Endothelial cell of umbilical vein (primary cell): Measurements from ENCODE around the gene SNAI3.

Source experiments
- CTCF ChIP-seq, 2 donors: IDR thresholded peaks; 1 replicate in 1 of 2; 2 replicates in 1 of 2; pipeline ENCODE4 v1.5.1; 2011; ENCODE audit warnings: low read length in 2 of 2, mild to moderate bottlenecking in 2 of 2, moderate library complexity in 2 of 2, control low read depth in 1 of 2, inconsistent platforms in 1 of 2, low read depth in 1 of 2; ENCODE audit not compliant: insufficient read depth in 1 of 2; ENCODE audit errors: extremely low read depth in 1 of 2
- EZH2 ChIP-seq: IDR thresholded peaks from 2 replicates; pipeline ENCODE4 v1.6.1; 2012; ENCODE audit warnings: borderline replicate concordance, low read depth, mild to moderate bottlenecking, moderate library complexity, low read length, inconsistent platforms; ENCODE audit not compliant: severe bottlenecking
- FOS ChIP-seq: IDR thresholded peaks from 2 replicates; pipeline ENCODE4 v1.6.1; 2011; ENCODE audit warnings: mild to moderate bottlenecking, low read length, moderate library complexity, borderline replicate concordance; ENCODE audit not compliant: insufficient read depth
- GATA2 ChIP-seq: IDR thresholded peaks from 2 replicates; pipeline ENCODE4 v1.7.0; 2011; ENCODE audit warnings: low read depth, mild to moderate bottlenecking, moderate library complexity, mixed read lengths, low read length; ENCODE audit not compliant: insufficient read length, insufficient read depth
- JUN ChIP-seq: IDR thresholded peaks from 2 replicates; pipeline ENCODE4 v1.6.1; 2011; ENCODE audit warnings: borderline replicate concordance, low read depth; ENCODE audit not compliant: insufficient read length, insufficient read depth
- MYC ChIP-seq: IDR thresholded peaks from one replicate; pipeline ENCODE4 v1.6.1; 2011; ENCODE audit warnings: mild to moderate bottlenecking, low read depth, low read length
- POLR2A ChIP-seq: IDR thresholded peaks from 2 replicates; pipeline ENCODE4 v1.6.1; 2012; ENCODE audit warnings: low read depth, mild to moderate bottlenecking, control low read depth, low read length
- POLR2AphosphoS5 ChIP-seq: IDR thresholded peaks from 2 replicates; pipeline ENCODE4 v1.6.1; 2012; ENCODE audit warnings: low read depth, mild to moderate bottlenecking, control low read depth, low read length, moderate library complexity; ENCODE audit not compliant: insufficient read depth
- TF ChIP-seq, protein P1 (sequence below): IDR thresholded peaks from 2 replicates; pipeline ENCODE4 v1.6.1; 2011; ENCODE audit not compliant: insufficient read depth, insufficient read length

DNA sequence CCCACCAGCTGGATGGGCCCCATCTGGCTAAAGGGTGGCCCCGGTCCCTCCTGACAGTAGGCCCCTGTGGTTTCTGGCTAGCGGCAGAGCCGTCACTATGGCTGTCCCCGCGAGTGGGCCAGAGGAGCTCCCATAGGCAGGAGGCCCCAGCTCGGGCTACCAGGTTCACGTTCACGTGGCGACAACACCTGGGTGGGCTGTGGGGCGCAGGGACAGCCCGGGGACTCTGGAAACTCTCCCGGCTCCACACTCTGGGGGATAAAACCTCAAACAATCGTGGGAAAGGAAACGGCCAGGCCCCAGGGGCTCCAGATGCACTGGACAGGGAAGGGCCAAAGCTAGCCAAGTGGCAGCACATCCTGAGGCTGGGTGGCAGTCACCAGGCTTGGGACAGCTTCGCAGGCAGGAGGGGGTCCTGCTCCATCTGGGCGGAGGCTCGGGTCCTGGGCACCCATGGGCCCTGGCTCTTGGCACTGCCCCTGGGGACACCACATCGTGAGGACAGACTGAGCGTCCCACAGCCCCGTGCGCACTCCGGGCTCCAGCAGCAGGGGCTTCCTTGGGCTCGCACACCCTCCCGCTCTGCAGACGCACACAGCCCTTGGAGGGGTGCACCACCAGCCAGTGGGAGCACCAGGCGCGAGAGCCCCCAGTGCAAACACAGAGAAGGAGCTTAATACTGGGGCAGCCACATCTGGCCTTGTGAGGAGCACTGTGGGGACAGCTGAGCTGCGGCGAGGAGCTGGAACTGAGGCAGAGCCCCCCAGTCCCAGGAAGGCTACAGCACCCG lies 15.5 kb upstream of the SNAI3 start:
- TF ChIP-seq CTCF (IDR thresholded peaks at IDR 0.05; ENCODE audit: extremely low read depth in 1 of 2, insufficient read depth in 1 of 2, low read depth in 1 of 2, low read length in 2 of 2) (no peak), POLR2A (no peak), EZH2 (no peak), MYC (no peak), POLR2AphosphoS5 (no peak), JUN (no peak), GATA2 (no peak), FOS (no peak)
- TF ChIP-seq, protein P1, sequence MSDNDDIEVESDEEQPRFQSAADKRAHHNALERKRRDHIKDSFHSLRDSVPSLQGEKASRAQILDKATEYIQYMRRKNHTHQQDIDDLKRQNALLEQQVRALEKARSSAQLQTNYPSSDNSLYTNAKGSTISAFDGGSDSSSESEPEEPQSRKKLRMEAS: no peak
